Naive thymus-derived CD4-positive, alpha-beta T cell (primary cell): ENCODE results near the gene CACNA1G. TPM values are rescaled to one million over a fixed set of nuclear protein-coding genes. Genes with fewer than 3 reads are reported as not detected.

Experiments
- ATAC-seq: fragments of 150-1000 bp; cut with Tn5 transposase; 2 replicates; pipeline ENCODE4 v1.10.0; 2021; ENCODE audit warnings: mild to moderate bottlenecking, moderate library complexity
- CTCF ChIA-PET: fragments of 350-600 bp; sonication (Branson Sonifier 250); formaldehyde crosslinking; loops from one replicate; lab custom pipeline; 2021; ENCODE audit warnings: antibody characterized with exemption; lab: Charles Lee
- POLR2A ChIA-PET: fragments of 350-600 bp; sonication (Branson Sonifier 250); formaldehyde crosslinking; loops from one replicate; lab custom pipeline; 2021; ENCODE audit warnings: antibody characterized with exemption, inconsistent platforms; lab: Charles Lee
- DNase-seq, 9 donors: peaks; one replicate each; pipeline versions ENCODE4 v3.0.0 to v3.0.0-alpha.2; 2020 to 2022; ENCODE audit warnings: mixed read lengths in 1 of 9
- H3K27ac ChIP-seq: one replicate; pipeline ENCODE4 v1.7.0; 2013; ENCODE audit warnings: mild to moderate bottlenecking, low read depth, low read length, moderate library complexity
- H3K27me3 ChIP-seq, 2 donors: one replicate each; pipeline ENCODE4 v1.7.0; 2013; ENCODE audit warnings: low read length in 2 of 2, mild to moderate bottlenecking in 2 of 2, moderate library complexity in 2 of 2; ENCODE audit not compliant: control insufficient read depth in 2 of 2, insufficient read depth in 2 of 2
- H3K36me3 ChIP-seq, 3 experiments: 1 replicate in 2 of 3; 2 replicates in 1 of 3; pipeline ENCODE4 v1.7.0; 2013; ENCODE audit warnings: low read length in 3 of 3, mild to moderate bottlenecking in 3 of 3, moderate library complexity in 1 of 3; ENCODE audit not compliant: insufficient read depth in 3 of 3, control insufficient read depth in 2 of 3
- H3K4me1 ChIP-seq, 2 donors: one replicate each; pipeline ENCODE4 v1.7.0; 2013; ENCODE audit warnings: low read length in 2 of 2, mild to moderate bottlenecking in 2 of 2, moderate library complexity in 1 of 2; ENCODE audit not compliant: control insufficient read depth in 2 of 2, insufficient read depth in 2 of 2
- H3K4me3 ChIP-seq: 2 replicates; pipeline ENCODE4 v1.7.0; 2013; ENCODE audit warnings: mild to moderate bottlenecking, low read length
- H3K9me3 ChIP-seq, 3 experiments: 1 replicate in 2 of 3; 2 replicates in 1 of 3; pipeline ENCODE4 v1.7.0; 2013; ENCODE audit warnings: low read length in 3 of 3; ENCODE audit not compliant: control insufficient read depth in 2 of 3
- H3K27ac Mint-ChIP-seq, 9 donors: one replicate each; pipeline ENCODE4 v1.8.0; 2020 to 2022; ENCODE audit warnings: mixed read lengths in 9 of 9, mild to moderate bottlenecking in 8 of 9, moderate library complexity in 5 of 9, inconsistent platforms in 2 of 9
- H3K27me3 Mint-ChIP-seq, 5 donors: one replicate each; pipeline ENCODE4 v1.8.0; 2021 to 2022; ENCODE audit warnings: mixed read lengths in 5 of 5, mild to moderate bottlenecking in 1 of 5
- H3K36me3 Mint-ChIP-seq, 5 donors: one replicate each; pipeline ENCODE4 v1.8.0; 2020 to 2022; ENCODE audit warnings: mixed read lengths in 5 of 5, mild to moderate bottlenecking in 3 of 5, inconsistent platforms in 1 of 5
- H3K4me1 Mint-ChIP-seq, 7 donors: one replicate each; pipeline ENCODE4 v1.8.0; 2020 to 2022; ENCODE audit warnings: mixed read lengths in 7 of 7, mild to moderate bottlenecking in 3 of 7, inconsistent platforms in 1 of 7
- H3K4me3 Mint-ChIP-seq, 10 donors: one replicate each; pipeline ENCODE4 v1.8.0; 2020 to 2022; ENCODE audit warnings: mild to moderate bottlenecking in 10 of 10, mixed read lengths in 10 of 10, moderate library complexity in 6 of 10, inconsistent platforms in 2 of 10
- H3K9me3 Mint-ChIP-seq, 11 donors: one replicate each; pipeline ENCODE4 v1.8.0; 2020 to 2022; ENCODE audit warnings: mixed read lengths in 11 of 11, mild to moderate bottlenecking in 4 of 11, inconsistent platforms in 1 of 11, moderate library complexity in 1 of 11
- intact Hi-C, 2 donors: fragments of 100-400 bp; cut with micrococcal nuclease; formaldehyde crosslinking; loops; one replicate each; pipeline ENCODE4 v1.15.1; 2023
- polyA plus RNA-seq, 2 donors: library from polyadenylated mRNA; unstranded; fragments of 300-500 nt; fragmentation: Illumina TruSeq; gene quantifications; one replicate each; pipeline ENCODE4 v1.2.3, GENCODE V29; 2021
- total RNA-seq, 6 experiments: library from RNA in 5 of 6; stranded (reverse) in 5 of 6; gene quantifications; 1 replicate in 5 of 6; 2 replicates in 1 of 6; pipeline ENCODE4 v1.2.3 and lab custom pipeline; 2021 to 2026

CACNA1G gene
- total and polyA plus RNA-seq, 7 experiments from 2014 or later = not detected

DNA sequence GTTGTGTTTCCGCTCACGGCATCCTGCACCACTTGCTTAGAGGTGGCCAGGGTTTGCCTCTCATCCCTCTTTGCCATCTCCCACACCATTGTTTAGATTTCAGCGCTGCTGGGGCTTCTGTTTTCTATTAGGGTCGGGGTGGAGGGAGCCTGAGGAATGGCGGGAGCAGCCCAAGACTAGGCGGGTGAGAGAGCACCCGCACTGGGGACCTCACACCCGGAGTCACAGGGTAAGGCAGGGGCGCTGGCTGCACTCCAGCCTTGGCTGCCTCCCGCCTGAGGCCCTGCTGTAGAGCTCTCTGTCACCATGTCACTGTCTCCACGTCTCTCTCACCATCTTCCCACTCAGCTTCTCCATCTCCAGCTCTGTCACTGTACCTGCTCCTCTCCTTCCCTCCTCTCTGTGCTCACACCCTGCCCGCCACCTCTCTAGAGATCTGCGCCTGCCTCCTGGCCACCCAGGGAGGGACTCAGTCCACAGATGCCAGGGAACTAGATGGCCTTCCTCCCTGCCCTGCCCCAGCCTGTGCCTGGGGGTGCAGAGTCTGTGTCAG, 41.4 kb downstream of the CACNA1G start:
- no peaks in the 10 kb centered on the region for H3K27me3 ChIP-seq
- Mint-ChIP-seq H3K4me1 (peaks cover 0 to 4% (median 0%) of the 10 kb centered on the region in 7 donors), H3K27me3 (peaks cover 0 to 28% (median 22%) of the 10 kb centered on the region in 5 donors), H3K36me3 (no peaks in the 10 kb centered on the region), H3K9me3 (peaks cover 0 to 2% (median 0%) of the 10 kb centered on the region in 11 donors), H3K27ac (no peak overlapping the region), H3K4me3 (no peak overlapping the region)
- H3K27ac ChIP-seq = no peak overlapping the region
- DNase-seq (no peak), ATAC-seq (no peak)
- intact Hi-C loops = no loop called here
- CTCF ChIA-PET = no interaction called here
- H3K9me3 ChIP-seq = no peaks in the 10 kb centered on the region
- POLR2A ChIA-PET = no interaction called here
- no peaks in the 10 kb centered on the region for H3K36me3 ChIP-seq
- H3K4me3 ChIP-seq = no peak overlapping the region
- no peaks in the 10 kb centered on the region for H3K4me1 ChIP-seq

DNA sequence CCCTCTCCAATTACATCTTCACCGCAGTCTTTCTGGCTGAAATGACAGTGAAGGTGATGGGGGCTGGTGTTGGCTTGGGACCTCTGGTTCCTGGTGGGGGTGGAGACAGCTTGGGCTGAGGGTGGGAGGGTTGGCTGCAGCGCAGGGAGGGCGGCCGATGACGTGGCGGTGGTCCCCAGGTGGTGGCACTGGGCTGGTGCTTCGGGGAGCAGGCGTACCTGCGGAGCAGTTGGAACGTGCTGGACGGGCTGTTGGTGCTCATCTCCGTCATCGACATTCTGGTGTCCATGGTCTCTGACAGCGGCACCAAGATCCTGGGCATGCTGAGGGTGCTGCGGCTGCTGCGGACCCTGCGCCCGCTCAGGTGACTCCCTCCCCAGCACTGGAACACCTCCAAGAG, 42.3 kb downstream of the CACNA1G start:
- H3K4me3 Mint-ChIP-seq = no peak overlapping the region
- intact Hi-C loops = no loop called here
- Histone ChIP-seq H3K9me3 (no peaks in the 10 kb centered on the region), H3K4me3 (no peak overlapping the region), H3K4me1 (no peaks in the 10 kb centered on the region), H3K27me3 (no peaks in the 10 kb centered on the region), H3K27ac (no peak overlapping the region), H3K36me3 (no peaks in the 10 kb centered on the region)
- peaks cover 0 to 4% (median 0%) of the 10 kb centered on the region in 7 donors for H3K4me1 Mint-ChIP-seq
- no peak overlapping the region for H3K27ac Mint-ChIP-seq
- ATAC-seq = no peak
- peaks cover 0 to 31% (median 22%) of the 10 kb centered on the region in 5 donors for H3K27me3 Mint-ChIP-seq
- no peaks in the 10 kb centered on the region for H3K36me3 Mint-ChIP-seq
- CTCF ChIA-PET = no interaction called here
- POLR2A ChIA-PET = no interaction called here
- no peak for DNase-seq
- H3K9me3 Mint-ChIP-seq = peaks cover 0 to 2% (median 0%) of the 10 kb centered on the region in 11 donors

DNA sequence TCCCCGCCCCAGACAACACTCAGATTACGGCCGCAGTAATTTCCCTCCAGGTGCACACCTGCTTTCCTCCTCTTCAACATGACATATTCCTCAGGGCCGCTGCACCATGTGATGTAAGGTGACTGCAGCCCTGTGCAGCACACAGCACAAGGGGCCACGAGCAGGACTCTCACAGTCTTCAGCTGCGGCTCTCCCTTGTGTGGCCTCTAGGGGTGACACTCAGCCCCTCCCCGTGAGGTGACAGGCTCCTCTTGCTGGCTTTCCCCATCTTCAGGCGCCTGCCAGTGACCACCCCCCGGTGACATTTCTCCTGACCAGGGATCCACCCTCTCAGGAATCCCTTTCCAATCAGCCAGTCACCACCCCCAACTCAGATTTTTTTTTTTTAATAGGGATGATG, 42.8 kb downstream of the CACNA1G start:
- peaks cover 0 to 2% (median 0%) of the 10 kb centered on the region in 11 donors for H3K9me3 Mint-ChIP-seq
- no peaks in the 10 kb centered on the region for H3K36me3 Mint-ChIP-seq
- CTCF ChIA-PET = no interaction called here
- Histone ChIP-seq H3K9me3 (no peaks in the 10 kb centered on the region), H3K4me1 (no peaks in the 10 kb centered on the region), H3K36me3 (no peaks in the 10 kb centered on the region), H3K27ac (no peak overlapping the region), H3K27me3 (no peaks in the 10 kb centered on the region), H3K4me3 (no peak overlapping the region)
- H3K4me3 Mint-ChIP-seq = no peak overlapping the region
- no peak for DNase-seq
- no peak overlapping the region for H3K27ac Mint-ChIP-seq
- peaks cover 0 to 31% (median 22%) of the 10 kb centered on the region in 5 donors for H3K27me3 Mint-ChIP-seq
- POLR2A ChIA-PET = no interaction called here
- intact Hi-C loops = no loop called here
- ATAC-seq = no peak
- peaks cover 0 to 4% (median 0%) of the 10 kb centered on the region in 7 donors for H3K4me1 Mint-ChIP-seq

DNA sequence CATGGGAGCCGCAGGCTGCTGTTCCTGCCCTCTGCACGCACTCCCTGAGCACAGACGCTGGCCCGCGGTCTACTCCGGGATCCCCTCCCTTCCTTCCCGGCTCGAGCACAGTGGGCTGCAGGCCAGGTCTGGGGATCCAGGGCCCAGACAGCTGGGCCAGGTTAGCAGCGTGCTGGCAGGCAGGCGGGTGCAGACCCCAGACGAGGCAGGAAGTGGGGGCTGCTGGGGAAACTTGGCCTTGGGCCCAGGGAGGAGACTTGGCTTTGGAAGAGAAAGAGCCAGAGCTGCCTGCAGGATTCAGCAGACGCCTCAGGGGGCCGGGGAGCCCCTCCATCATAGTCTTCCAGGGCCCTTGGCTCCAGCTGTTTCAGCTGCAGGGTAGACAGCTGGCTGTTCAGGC, 44.0 kb downstream of the CACNA1G start:
- Histone ChIP-seq H3K4me1 (no peaks in the 10 kb centered on the region), H3K4me3 (no peak overlapping the region), H3K27ac (no peak overlapping the region), H3K9me3 (no peaks in the 10 kb centered on the region), H3K27me3 (no peaks in the 10 kb centered on the region), H3K36me3 (no peaks in the 10 kb centered on the region)
- peaks cover 0 to 2% (median 0%) of the 10 kb centered on the region in 11 donors for H3K9me3 Mint-ChIP-seq
- H3K27me3 Mint-ChIP-seq = peaks cover 0 to 31% (median 22%) of the 10 kb centered on the region in 5 donors
- DNase-seq (no peak), ATAC-seq (no peak)
- no peak overlapping the region for H3K27ac Mint-ChIP-seq
- no peaks in the 10 kb centered on the region for H3K36me3 Mint-ChIP-seq
- H3K4me1 Mint-ChIP-seq = peaks cover 0 to 4% (median 0%) of the 10 kb centered on the region in 7 donors
- ChIA-PET CTCF (no interaction called here), POLR2A (no interaction called here)
- H3K4me3 Mint-ChIP-seq = no peak overlapping the region
- intact Hi-C loops = no loop called here

DNA sequence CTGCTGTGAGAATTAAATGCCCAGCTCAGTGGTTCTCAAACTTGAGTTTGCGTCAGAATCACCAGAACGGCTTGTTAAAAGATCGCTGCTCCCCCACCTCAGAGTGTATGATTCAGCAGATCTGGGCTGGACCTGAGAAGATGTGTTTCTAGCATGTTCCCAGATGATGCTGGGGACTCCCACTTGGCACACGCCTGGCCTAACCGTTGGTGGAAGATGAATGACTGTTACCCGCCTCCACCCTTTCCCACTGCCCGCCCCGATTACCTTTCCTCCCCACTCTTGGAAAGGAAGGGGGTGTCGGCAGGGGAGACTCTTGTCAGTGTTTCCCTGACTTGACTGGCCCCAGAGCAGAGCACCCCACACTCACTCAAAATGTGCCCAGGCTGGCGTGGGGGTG, 44.9 kb downstream of the CACNA1G start:
- CTCF ChIA-PET = no interaction called here
- H3K27ac ChIP-seq = no peak overlapping the region
- H3K4me1 Mint-ChIP-seq = peaks cover 0 to 4% (median 0%) of the 10 kb centered on the region in 7 donors
- H3K27ac Mint-ChIP-seq = no peak overlapping the region
- ATAC-seq (no peak), DNase-seq (no peak)
- no peak overlapping the region for H3K4me3 Mint-ChIP-seq
- H3K36me3 Mint-ChIP-seq = no peaks in the 10 kb centered on the region
- peaks cover 0 to 37% (median 22%) of the 10 kb centered on the region in 5 donors for H3K27me3 Mint-ChIP-seq
- no peaks in the 10 kb centered on the region for H3K27me3 ChIP-seq
- H3K4me1 ChIP-seq = no peaks in the 10 kb centered on the region
- no peaks in the 10 kb centered on the region for H3K36me3 ChIP-seq
- no peak overlapping the region for H3K4me3 ChIP-seq
- intact Hi-C loops = no loop called here
- POLR2A ChIA-PET = no interaction called here
- peaks cover 0 to 2% (median 0%) of the 10 kb centered on the region in 11 donors for H3K9me3 Mint-ChIP-seq
- H3K9me3 ChIP-seq = no peaks in the 10 kb centered on the region

DNA sequence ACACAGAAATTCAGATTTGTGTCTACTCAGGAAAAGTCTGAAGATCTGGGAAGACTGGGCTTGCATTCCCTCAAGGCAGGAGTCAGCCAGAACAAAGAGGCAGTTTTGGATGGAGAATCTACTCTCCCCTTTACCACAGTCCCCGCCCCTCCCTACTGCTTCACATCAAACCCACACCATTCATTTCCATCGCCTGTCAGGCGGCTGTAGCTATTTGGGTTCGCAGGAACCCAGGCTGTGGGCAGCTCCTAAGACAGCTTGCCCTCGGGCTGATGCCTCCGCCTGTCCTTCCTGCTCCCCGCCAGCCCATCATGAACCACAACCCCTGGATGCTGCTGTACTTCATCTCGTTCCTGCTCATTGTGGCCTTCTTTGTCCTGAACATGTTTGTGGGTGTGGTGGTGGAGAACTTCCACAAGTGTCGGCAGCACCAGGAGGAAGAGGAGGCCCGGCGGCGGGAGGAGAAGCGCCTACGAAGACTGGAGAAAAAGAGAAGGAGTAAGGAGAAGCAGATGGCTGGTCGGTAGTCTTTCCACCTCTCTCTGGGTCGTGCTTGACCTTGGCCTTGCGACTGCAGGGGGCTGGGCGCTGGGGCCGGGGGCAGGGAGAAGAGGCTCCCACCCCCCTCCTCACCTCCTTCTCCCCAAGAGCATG, 47.1 kb downstream of the CACNA1G start:
- Histone ChIP-seq H3K27ac (no peak overlapping the region), H3K4me1 (no peaks in the 10 kb centered on the region), H3K4me3 (no peak overlapping the region), H3K9me3 (no peaks in the 10 kb centered on the region), H3K36me3 (no peaks in the 10 kb centered on the region), H3K27me3 (no peaks in the 10 kb centered on the region)
- peaks cover 0 to 30% (median 20%) of the 10 kb centered on the region in 5 donors for H3K27me3 Mint-ChIP-seq
- H3K4me3 Mint-ChIP-seq = no peak overlapping the region
- H3K4me1 Mint-ChIP-seq = peaks cover 0 to 4% (median 0%) of the 10 kb centered on the region in 7 donors
- H3K36me3 Mint-ChIP-seq = no peaks in the 10 kb centered on the region
- no peak overlapping the region for H3K27ac Mint-ChIP-seq
- CTCF ChIA-PET = no interaction called here
- H3K9me3 Mint-ChIP-seq = peaks cover 0 to 2% (median 0%) of the 10 kb centered on the region in 11 donors
- no peak for DNase-seq
- POLR2A ChIA-PET = no interaction called here
- intact Hi-C loops = no loop called here
- ATAC-seq = no peak
